Endothelial cell of umbilical vein (primary cell): Measurements from ENCODE around the gene MDN1.

Experiments used
- CTCF ChIP-seq, 2 donors: IDR thresholded peaks; 1 replicate in 1 of 2; 2 replicates in 1 of 2; pipeline ENCODE4 v1.5.1; 2011; ENCODE audit warnings: low read length in 2 of 2, mild to moderate bottlenecking in 2 of 2, moderate library complexity in 2 of 2, control low read depth in 1 of 2, inconsistent platforms in 1 of 2, low read depth in 1 of 2; ENCODE audit not compliant: insufficient read depth in 1 of 2; ENCODE audit errors: extremely low read depth in 1 of 2
- MAX ChIP-seq: IDR thresholded peaks from 2 replicates; pipeline ENCODE4 v1.6.1; 2011; ENCODE audit not compliant: insufficient read depth, insufficient read length

DNA sequence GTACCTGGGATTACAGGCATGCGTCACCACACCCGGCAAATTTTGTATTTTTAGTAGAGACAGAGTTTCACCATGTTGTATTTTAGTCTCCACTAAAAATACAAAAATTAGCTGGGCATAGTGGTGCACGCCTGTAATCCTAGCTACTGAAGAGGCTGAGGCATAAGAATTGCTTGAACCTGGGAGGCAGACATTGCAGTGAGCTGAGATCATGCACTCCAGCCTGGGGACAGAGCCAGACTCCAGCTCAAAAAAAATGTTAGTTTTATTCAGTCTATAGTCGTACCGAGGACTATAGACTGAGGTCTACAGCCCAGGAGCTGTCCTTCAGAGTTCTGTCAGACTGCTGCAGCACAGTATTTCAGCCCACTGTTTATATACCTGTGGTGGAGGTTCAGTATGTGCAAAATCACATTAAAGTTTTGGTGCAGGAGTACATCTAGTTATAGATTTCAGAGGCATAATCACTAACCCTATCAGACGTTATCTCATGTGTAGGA, 6.5 kb upstream of the MDN1 start:
- no peak for TF ChIP-seq MAX
- no peak for TF ChIP-seq CTCF (IDR thresholded peaks at IDR 0.05; ENCODE audit: extremely low read depth in 1 of 2, insufficient read depth in 1 of 2, low read depth in 1 of 2, low read length in 2 of 2)
